Progenitor cell of endocrine pancreas (in vitro differentiated cells): ENCODE data around the gene CRHBP. TPM values are rescaled to one million over a fixed set of nuclear protein-coding genes. Genes with fewer than 3 reads are reported as not detected.

ENCODE experiments used
- DNase-seq: peaks from one replicate; pipeline ENCODE4 v3.0.0; 2021; ENCODE audit warnings: low spot score; ENCODE audit not compliant: unreplicated experiment
- H3K27ac Mint-ChIP-seq: 2 replicates; pipeline ENCODE4 v1.8.0; 2021; ENCODE audit warnings: mild to moderate bottlenecking, moderate library complexity, mixed read lengths
- H3K27me3 Mint-ChIP-seq: 2 replicates; pipeline ENCODE4 v1.8.0; 2021; ENCODE audit warnings: mixed read lengths
- H3K36me3 Mint-ChIP-seq: 2 replicates; pipeline ENCODE4 v1.8.0; 2022; ENCODE audit warnings: mixed read lengths; ENCODE audit not compliant: insufficient read depth
- H3K4me1 Mint-ChIP-seq: 2 replicates; pipeline ENCODE4 v1.8.0; 2021; ENCODE audit warnings: low read depth, mixed read lengths
- H3K4me3 Mint-ChIP-seq: 2 replicates; pipeline ENCODE4 v1.8.0; 2021; ENCODE audit warnings: low read depth, mild to moderate bottlenecking, moderate library complexity, mixed read lengths
- H3K9me3 Mint-ChIP-seq: 2 replicates; pipeline ENCODE4 v1.8.0; 2021; ENCODE audit warnings: low read depth, mixed read lengths
- CTCF ChIP-seq: fragments of 200-600 bp; sonication (generic); IDR thresholded peaks from one replicate; pipeline ENCODE4 v1.5.0; 2021; ENCODE audit warnings: antibody characterized with exemption, mild to moderate bottlenecking; ENCODE audit not compliant: unreplicated experiment
- total RNA-seq: library from RNA; stranded (reverse); gene quantifications from 2 replicates; pipeline ENCODE4 v1.2.1, GENCODE V29; 2021

Gene CRHBP
- total RNA-seq, 1 donor from 2014 or later = 1.1 TPM

- Mint-ChIP-seq H3K27ac (no peak overlapping the region), H3K4me3 (no peak overlapping the region), H3K4me1 (no peaks in the 10 kb centered on the region), H3K36me3 (no peaks in the 10 kb centered on the region), H3K27me3 (no peaks in the 10 kb centered on the region), H3K9me3 (peaks cover 3% of the 10 kb centered on the region)
- no peak for TF ChIP-seq CTCF
- no peak for DNase-seq
Measured at GRCh38 chr5:77006124-77006523, 53.3 kb downstream of the CRHBP start.

- no peak for DNase-seq
- TF ChIP-seq CTCF = no peak
- no peaks in the 10 kb centered on the region for H3K27me3 Mint-ChIP-seq
- H3K9me3 Mint-ChIP-seq = peaks cover 3% of the 10 kb centered on the region
- H3K36me3 Mint-ChIP-seq = no peaks in the 10 kb centered on the region
- no peak overlapping the region for H3K27ac Mint-ChIP-seq
- H3K4me3 Mint-ChIP-seq = no peak overlapping the region
- no peaks in the 10 kb centered on the region for H3K4me1 Mint-ChIP-seq
Measured at GRCh38 chr5:77008413-77008812, 55.6 kb downstream of the CRHBP start.

- TF ChIP-seq CTCF = no peak
- H3K27me3 Mint-ChIP-seq = no peaks in the 10 kb centered on the region
- no peak overlapping the region for H3K27ac Mint-ChIP-seq
- H3K36me3 Mint-ChIP-seq = no peaks in the 10 kb centered on the region
- H3K4me3 Mint-ChIP-seq = no peak overlapping the region
- no peaks in the 10 kb centered on the region for H3K4me1 Mint-ChIP-seq
- peaks cover 3% of the 10 kb centered on the region for H3K9me3 Mint-ChIP-seq
- DNase-seq = no peak
Measured at GRCh38 chr5:77010243-77010642, 57.4 kb downstream of the CRHBP start.

- Mint-ChIP-seq H3K27ac (no peak overlapping the region), H3K4me3 (no peak overlapping the region), H3K4me1 (no peaks in the 10 kb centered on the region), H3K36me3 (no peaks in the 10 kb centered on the region), H3K9me3 (peaks cover 3% of the 10 kb centered on the region), H3K27me3 (no peaks in the 10 kb centered on the region)
- TF ChIP-seq CTCF = no peak
- DNase-seq = no peak
Measured at GRCh38 chr5:77011498-77011897, 58.7 kb downstream of the CRHBP start.

GRCh38 chr5:77012601-77013000, 59.8 kb downstream of the CRHBP start:
- no peaks in the 10 kb centered on the region for H3K4me1 Mint-ChIP-seq
- DNase-seq = no peak
- no peak for TF ChIP-seq CTCF
- H3K9me3 Mint-ChIP-seq = peaks cover 3% of the 10 kb centered on the region
- H3K36me3 Mint-ChIP-seq = no peaks in the 10 kb centered on the region
- no peaks in the 10 kb centered on the region for H3K27me3 Mint-ChIP-seq
- H3K4me3 Mint-ChIP-seq = no peak overlapping the region
- no peak overlapping the region for H3K27ac Mint-ChIP-seq
